HCT116 (cell line): ENCODE results near the gene GTF2H4. TPM values are rescaled to one million over a fixed set of nuclear protein-coding genes. Genes with fewer than 3 reads are reported as not detected.

ENCODE experiments used
- ATAC-seq: fragments of 200-7000 bp; cut with Tn5 transposase; 2 replicates; pipeline ENCODE4 v1.9.1; 2020; ENCODE audit warnings: mild to moderate bottlenecking, moderate library complexity
- BruUV-seq: library from RNA; stranded (reverse); fragments of 400-500 nt; replicated peaks from 2 replicates; lab custom pipeline; 2021; lab: Mats Ljungman, UMichigan
- CTCF ChIA-PET: fragments of 300-600 bp; sonication (Branson Sonifier 250); formaldehyde crosslinking; loops from one replicate; lab custom pipeline; 2021; ENCODE audit warnings: antibody characterized with exemption; lab: Charles Lee
- POLR2A ChIA-PET: fragments of 300-600, 350-600 bp; sonication (Branson Sonifier 250); formaldehyde crosslinking; loops from one replicate; lab custom pipeline; 2021; ENCODE audit warnings: antibody characterized with exemption; lab: Charles Lee
- RAD21 ChIA-PET, 2 experiments: fragments of 300-600 bp; sonication (Branson Sonifier 250); formaldehyde crosslinking; loops; one replicate each; lab custom pipeline; 2023; ENCODE audit warnings: low total read pairs in 2 of 2; ENCODE audit not compliant: uncharacterized antibody in 2 of 2, unreplicated experiment in 2 of 2, low non-redundant PET in 1 of 2; lab: Charles Lee
- DNase-seq: peaks from one replicate; pipeline ENCODE4 v3.0.0-alpha.2; 2010; ENCODE audit warnings: low read depth, low spot score
- H2AFZ ChIP-seq: fragments of 200-600 bp; shearing (Covaris generic), sonication (generic); 2 replicates; pipeline ENCODE4 v1.6.1; 2017; ENCODE audit warnings: low read depth, mixed run types, mixed read lengths, antibody characterized with exemption, low read length; ENCODE audit not compliant: poor library complexity, severe bottlenecking
- H3K27ac ChIP-seq: 2 replicates; pipeline ENCODE4 v1.5.1; 2012; ENCODE audit warnings: low read depth, low read length
- H3K27me3 ChIP-seq: fragments of 200-600 bp; sonication (generic); 2 replicates; pipeline ENCODE4 v1.6.1; 2016; ENCODE audit warnings: mixed run types, low read length, mixed read lengths; ENCODE audit not compliant: insufficient read depth
- H3K36me3 ChIP-seq, 2 experiments: fragments of 200-500 bp in 1 of 2; fragments of 200-600 bp in 1 of 2; sonication (Bioruptor generic) in 1 of 2; sonication (generic) in 1 of 2; 2 replicates each; pipeline versions ENCODE4 v1.5.1 to v1.6.1; 2014 to 2016; ENCODE audit warnings: low read length in 2 of 2, inconsistent platforms in 1 of 2, mixed read lengths in 1 of 2, mixed run types in 1 of 2; ENCODE audit not compliant: insufficient read depth in 2 of 2, control insufficient read depth in 1 of 2
- H3K4me1 ChIP-seq, 2 experiments: fragments of 200-600 bp in 1 of 2; sonication (generic) in 1 of 2; 2 replicates each; pipeline versions ENCODE4 v1.5.1 to v1.6.1; 2012 to 2017; ENCODE audit warnings: low read length in 2 of 2, inconsistent platforms in 1 of 2, mild to moderate bottlenecking in 1 of 2, mixed read lengths in 1 of 2, mixed run types in 1 of 2, moderate library complexity in 1 of 2; ENCODE audit not compliant: insufficient read depth in 2 of 2, control insufficient read depth in 1 of 2
- H3K4me2 ChIP-seq: fragments of 200-600 bp; sonication (generic); 2 replicates; pipeline ENCODE4 v1.6.1; 2017; ENCODE audit warnings: mixed run types, low read length, mixed read lengths
- H3K4me3 ChIP-seq, 2 experiments: fragments of 200-600 bp in 1 of 2; sonication (generic) in 1 of 2; replicated peaks in 1 of 2; 2 replicates each; pipeline ENCODE4 v1.5.1; 2011 to 2016; ENCODE audit warnings: low read length in 2 of 2, control low read depth in 1 of 2, low read depth in 1 of 2, mild to moderate bottlenecking in 1 of 2, mixed read lengths in 1 of 2, mixed run types in 1 of 2
- H3K79me2 ChIP-seq: fragments of 200-600 bp; sonication (generic); 2 replicates; pipeline ENCODE4 v1.6.1; 2017; ENCODE audit warnings: mild to moderate bottlenecking, mixed run types, low read length, moderate library complexity, mixed read lengths; ENCODE audit not compliant: insufficient read depth
- H3K9ac ChIP-seq: fragments of 200-600 bp; sonication (generic); 2 replicates; pipeline ENCODE4 v1.6.1; 2016; ENCODE audit warnings: low read length, mixed read lengths
- H3K9me2 ChIP-seq: fragments of 200-600 bp; sonication (generic), shearing (Covaris generic); 2 replicates; pipeline ENCODE4 v1.6.1; 2017; ENCODE audit warnings: mixed run types, mild to moderate bottlenecking, moderate library complexity; ENCODE audit not compliant: insufficient read depth
- H3K9me3 ChIP-seq, 2 experiments: fragments of 200-500 bp in 1 of 2; fragments of 200-600 bp in 1 of 2; sonication (Bioruptor generic) in 1 of 2; sonication (generic) in 1 of 2; 2 replicates each; pipeline ENCODE4 v1.6.1; 2014 to 2017; ENCODE audit warnings: low read length in 2 of 2, mixed read lengths in 2 of 2, inconsistent platforms in 1 of 2, low read depth in 1 of 2, mild to moderate bottlenecking in 1 of 2, mixed run types in 1 of 2, moderate library complexity in 1 of 2; ENCODE audit not compliant: control insufficient read depth in 1 of 2, insufficient read depth in 1 of 2
- H4K20me1 ChIP-seq: fragments of 200-600 bp; sonication (generic), shearing (Covaris generic); 2 replicates; pipeline ENCODE4 v1.6.1; 2017; ENCODE audit warnings: mixed run types, mild to moderate bottlenecking, moderate library complexity; ENCODE audit not compliant: insufficient read depth
- EGR1 ChIP-seq: IDR thresholded peaks from 2 replicates; pipeline ENCODE4 v1.6.1; 2012; ENCODE audit warnings: low read depth
- YY1 ChIP-seq: IDR thresholded peaks from 2 replicates; pipeline ENCODE4 v1.6.1; 2011; ENCODE audit warnings: low read length, low read depth, moderate library complexity, mild to moderate bottlenecking; ENCODE audit not compliant: insufficient replicate concordance; ENCODE audit errors: extremely low read depth
- ZFX ChIP-seq: fragments of 450-650 bp; IDR thresholded peaks from 2 replicates; pipeline ENCODE4 v1.6.1; 2017
- intact Hi-C: fragments of 100-400 bp; cut with micrococcal nuclease; formaldehyde crosslinking; loops from 2 replicates; pipeline ENCODE4 v1.10.0; 2022
- total RNA-seq: library from RNA; stranded (reverse); gene quantifications from one replicate; pipeline ENCODE4 v1.2.1, GENCODE V29; 2021; ENCODE audit not compliant: unreplicated experiment
- TF ChIP-seq, protein P1 (sequence below), 3 experiments: fragments of 200-600 bp in 1 of 3; sonication (generic) in 1 of 3; IDR thresholded peaks in 2 of 3; conservative IDR thresholded peaks in 1 of 3; 2 replicates each; pipeline ENCODE4 v1.5.1; 2012 to 2017; ENCODE audit warnings: low read depth in 2 of 3, low read length in 2 of 3, antibody characterized with exemption in 1 of 3, borderline replicate concordance in 1 of 3, control low read depth in 1 of 3, mild to moderate bottlenecking in 1 of 3, mixed read lengths in 1 of 3, mixed run types in 1 of 3, moderate library complexity in 1 of 3; ENCODE audit not compliant: insufficient read depth in 1 of 3

Gene GTF2H4
- total RNA-seq, 1 experiment from 2014 or later, result 59.7 TPM

DNA sequence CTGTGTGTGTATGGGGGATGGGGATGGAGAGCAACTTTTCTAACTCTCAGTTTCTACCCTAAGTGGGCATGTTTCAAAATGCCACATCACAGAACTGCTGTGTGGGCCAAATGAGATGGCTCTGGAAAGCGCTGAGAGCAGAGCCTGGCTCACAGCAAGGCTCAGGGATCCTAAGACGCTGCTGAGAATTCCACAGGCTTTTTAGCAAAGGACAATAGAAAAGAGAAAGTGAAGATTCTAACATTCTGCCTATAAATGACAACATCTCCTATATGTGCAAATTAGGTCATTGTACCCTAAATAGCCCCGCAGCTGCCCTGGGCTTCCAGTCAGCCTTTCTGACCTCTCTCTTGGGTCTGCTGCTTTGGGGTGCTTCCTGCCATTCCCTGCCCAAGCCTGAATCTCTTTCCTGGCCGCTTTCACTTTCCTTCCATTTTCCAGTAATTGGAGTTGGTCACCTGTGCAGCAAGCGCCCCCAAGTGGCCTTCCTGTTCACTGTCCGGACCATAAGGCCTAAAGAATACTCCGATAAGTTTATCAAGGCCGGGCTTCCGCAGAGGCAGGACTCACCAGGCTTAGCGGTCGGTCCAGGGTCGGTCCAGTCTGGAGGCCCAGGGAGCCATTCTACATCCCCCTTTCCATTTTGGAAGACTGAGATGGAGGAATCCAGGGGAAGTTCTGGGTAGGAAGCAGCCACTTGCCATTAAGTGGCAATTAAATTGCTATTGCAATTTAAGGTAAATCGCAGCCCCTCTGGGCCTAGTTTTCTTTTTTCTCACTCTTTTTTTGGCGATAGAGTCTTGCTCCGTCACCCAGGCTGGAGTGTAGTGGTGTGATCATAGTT is 30.4 kb upstream of the GTF2H4 start:
- CTCF ChIA-PET, result interaction anchor here (0.7 to 5.3 kb wide), 5 partner anchors 38 to 147 kb away, joined by 3 to 34 read pairs (median 4); no protein-coding TSS in a partner anchor
- intact Hi-C loops, result loop anchor here (1.0 kb wide), 3 partner anchors 49 to 198 kb away; partner anchors contain the start of gene FLOT1
- Histone ChIP-seq H3K27ac (peak overlapping the region; percentile 44), H3K4me3 (peak overlapping the region; percentile 26 to 41), H3K9me3 (peaks cover 0 to 3% of the 10 kb centered on the region in 2 experiments; a peak in 1 of 4 replicates), H4K20me1 (no peaks in the 10 kb centered on the region), H3K27me3 (no peaks in the 10 kb centered on the region), H3K9ac (peak overlapping the region; percentile 52)
- DNase-seq, result peak; percentile 77
- POLR2A ChIA-PET, result interaction anchor here (0.9 to 1.7 kb wide), 8 partner anchors 49 to 71 kb away, joined by 3 to 6 read pairs (median 4); no protein-coding TSS in a partner anchor
- BruUV-seq, result no TSS peak
- TF ChIP-seq EGR1, result no peak
- TF ChIP-seq ZFX, result peak; percentile 28; the same call in 1 of the 2 replicates
- peak; percentile 75 for TF ChIP-seq YY1
- TF ChIP-seq, protein P1, sequence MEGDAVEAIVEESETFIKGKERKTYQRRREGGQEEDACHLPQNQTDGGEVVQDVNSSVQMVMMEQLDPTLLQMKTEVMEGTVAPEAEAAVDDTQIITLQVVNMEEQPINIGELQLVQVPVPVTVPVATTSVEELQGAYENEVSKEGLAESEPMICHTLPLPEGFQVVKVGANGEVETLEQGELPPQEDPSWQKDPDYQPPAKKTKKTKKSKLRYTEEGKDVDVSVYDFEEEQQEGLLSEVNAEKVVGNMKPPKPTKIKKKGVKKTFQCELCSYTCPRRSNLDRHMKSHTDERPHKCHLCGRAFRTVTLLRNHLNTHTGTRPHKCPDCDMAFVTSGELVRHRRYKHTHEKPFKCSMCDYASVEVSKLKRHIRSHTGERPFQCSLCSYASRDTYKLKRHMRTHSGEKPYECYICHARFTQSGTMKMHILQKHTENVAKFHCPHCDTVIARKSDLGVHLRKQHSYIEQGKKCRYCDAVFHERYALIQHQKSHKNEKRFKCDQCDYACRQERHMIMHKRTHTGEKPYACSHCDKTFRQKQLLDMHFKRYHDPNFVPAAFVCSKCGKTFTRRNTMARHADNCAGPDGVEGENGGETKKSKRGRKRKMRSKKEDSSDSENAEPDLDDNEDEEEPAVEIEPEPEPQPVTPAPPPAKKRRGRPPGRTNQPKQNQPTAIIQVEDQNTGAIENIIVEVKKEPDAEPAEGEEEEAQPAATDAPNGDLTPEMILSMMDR (IDR thresholded peaks at IDR 0.05 in 2 of 3, conservative IDR thresholded peaks at IDR 0.05 in 1 of 3; ENCODE audit: borderline replicate concordance in 1 of 3, insufficient read depth in 1 of 3, low read depth in 2 of 3, low read length in 2 of 3), result peak in 2 of 3 experiments; percentile 92 to 95; a peak in 4 of 6 replicates
- TF ChIP-seq, all 23 proteins: peak for 3
- peak; percentile 82 for ATAC-seq
- Histone ChIP-seq H3K4me2 (peak overlapping the region; percentile 73), H3K36me3 (no peaks in the 10 kb centered on the region), H3K79me2 (no peaks in the 10 kb centered on the region), H3K9me2 (no peaks in the 10 kb centered on the region), H3K4me1 (peaks cover 39 to 56% of the 10 kb centered on the region in 2 experiments), H2AFZ (peak overlapping the region; percentile 70)
- RAD21 ChIA-PET, result interaction anchor here in 1 of 2 experiments (1.4 kb wide), 1 partner anchor 48 kb away, joined by 3 read pairs; no protein-coding TSS in a partner anchor
